T-cell (primary cell): ENCODE results near the gene RNF215. TPM values are rescaled to one million over a fixed set of nuclear protein-coding genes. Genes with fewer than 3 reads are reported as not detected.

Source experiments
- ATAC-seq, 4 experiments: fragments of 200-7000 bp in 3 of 4; fragments of 150-1000 bp in 1 of 4; cut with Tn5 transposase; replicated peaks in 1 of 4; 1 replicate in 3 of 4; 2 replicates in 1 of 4; pipeline ENCODE4 v1.10.0; 2021; ENCODE audit warnings: moderate library complexity in 3 of 4, mild to moderate bottlenecking in 2 of 4, moderate number of reproducible peaks in 1 of 4
- CTCF ChIA-PET, 2 donors: fragments of 300-600 bp; sonication (Branson Sonifier 250); formaldehyde crosslinking; loops; one replicate each; lab custom pipeline; 2022; ENCODE audit warnings: antibody characterized with exemption in 2 of 2; lab: Charles Lee
- POLR2A ChIA-PET, 2 donors: fragments of 300-600 bp; sonication (Branson Sonifier 250); formaldehyde crosslinking; loops; one replicate each; lab custom pipeline; 2022; ENCODE audit warnings: antibody characterized with exemption in 2 of 2; lab: Charles Lee
- DNase-seq, 35 experiments: peaks; one replicate each; pipeline versions ENCODE4 v3.0.0 to v3.0.0-alpha.2; 2013 to 2023
- H3K27ac ChIP-seq: one replicate; pipeline ENCODE4 v1.5.1; 2013; ENCODE audit warnings: low read length
- H3K27me3 ChIP-seq, 2 experiments: replicated peaks in 1 of 2; 1 replicate in 1 of 2; 2 replicates in 1 of 2; pipeline versions ENCODE4 v1.6.1 to v1.7.0; 2013; ENCODE audit warnings: low read length in 1 of 2, mixed read lengths in 1 of 2; ENCODE audit not compliant: control insufficient read depth in 2 of 2, insufficient read depth in 2 of 2; ENCODE audit errors: extremely low read depth in 1 of 2
- H3K36me3 ChIP-seq, 2 donors: 1 replicate in 1 of 2; 2 replicates in 1 of 2; pipeline versions ENCODE4 v1.6.1 to v1.7.0; 2013; ENCODE audit warnings: low read length in 1 of 2; ENCODE audit not compliant: control insufficient read depth in 2 of 2, insufficient read depth in 1 of 2; ENCODE audit errors: extremely low read depth in 1 of 2
- H3K4me1 ChIP-seq, 2 experiments: 1 replicate in 1 of 2; 2 replicates in 1 of 2; pipeline versions ENCODE4 v1.6.1 to v1.7.0; 2013; ENCODE audit warnings: low read length in 2 of 2, mixed read lengths in 1 of 2; ENCODE audit not compliant: insufficient read depth in 2 of 2, control insufficient read depth in 1 of 2; ENCODE audit errors: extremely low read depth in 1 of 2
- H3K4me3 ChIP-seq, 2 donors: 1 replicate in 1 of 2; 2 replicates in 1 of 2; pipeline versions ENCODE4 v1.5.1 to v1.7.0; 2013; ENCODE audit warnings: mild to moderate bottlenecking in 2 of 2, low read length in 1 of 2, moderate library complexity in 1 of 2; ENCODE audit not compliant: control insufficient read depth in 1 of 2; ENCODE audit errors: extremely low read depth in 1 of 2
- H3K9me3 ChIP-seq: 2 replicates; pipeline ENCODE4 v1.7.0; 2013
- H3K27ac Mint-ChIP-seq, 2 donors: one replicate each; pipeline ENCODE4 v1.8.0; 2020 to 2021; ENCODE audit warnings: mild to moderate bottlenecking in 2 of 2, mixed read lengths in 2 of 2
- H3K27me3 Mint-ChIP-seq, 2 donors: one replicate each; pipeline ENCODE4 v1.8.0; 2021 to 2022; ENCODE audit warnings: mixed read lengths in 2 of 2
- H3K36me3 Mint-ChIP-seq: one replicate; pipeline ENCODE4 v1.8.0; 2021; ENCODE audit warnings: mixed read lengths
- H3K4me1 Mint-ChIP-seq, 3 donors: one replicate each; pipeline ENCODE4 v1.8.0; 2020 to 2022; ENCODE audit warnings: mixed read lengths in 3 of 3, mild to moderate bottlenecking in 1 of 3
- H3K4me3 Mint-ChIP-seq, 3 donors: one replicate each; pipeline ENCODE4 v1.8.0; 2020 to 2022; ENCODE audit warnings: mild to moderate bottlenecking in 3 of 3, mixed read lengths in 3 of 3, moderate library complexity in 3 of 3
- H3K9me3 Mint-ChIP-seq, 3 donors: one replicate each; pipeline ENCODE4 v1.8.0; 2020 to 2022; ENCODE audit warnings: mixed read lengths in 3 of 3
- WGBS: methylation state at CpG from one replicate; pipeline ENCODE4 v1.1.5; 2013; ENCODE audit warnings: missing lambda C conversion rate; ENCODE audit not compliant: insufficient coverage; 5-methylcytosine and 5-hydroxymethylcytosine counted together
- total RNA-seq, 35 experiments: library from RNA in 6 of 35; stranded (reverse) in 6 of 35; fragments of 120-200 nt in 1 of 35; gene quantifications; one replicate each; pipeline versions ENCODE4 v1.2.1 to v1.2.4 and lab custom pipeline; 2013 to 2026

The RNF215 gene
- total RNA-seq, 5 donors from 2014 or later (not counting 1 experiment from before 2014, with no cell fraction given) = 6.2 to 8.4 (median 6.3) TPM

- POLR2A ChIA-PET = interaction anchor here (0.6 to 4.3 kb wide), 15 partner anchors 9 to 303 kb away, joined by 3 to 21 read pairs (median 5); partner anchors contain the start of gene SEC14L2 (in 2 of the 2)
- peaks cover 4 to 18% of the 10 kb centered on the region in 2 donors for H3K36me3 ChIP-seq
- H3K9me3 ChIP-seq = no peaks in the 10 kb centered on the region
- peak overlapping the region; percentile 92 to 97 (median 95) for H3K4me3 Mint-ChIP-seq
- peaks cover 16 to 52% of the 10 kb centered on the region in 2 experiments for H3K4me1 ChIP-seq
- peak overlapping the region; percentile 86 for H3K27ac ChIP-seq
- peak in 11 of 35 experiments; percentile 4 to 55 (median 27) for DNase-seq
- peaks cover 55 to 61% (median 56%) of the 10 kb centered on the region in 3 donors for H3K4me1 Mint-ChIP-seq
- H3K27ac Mint-ChIP-seq = peak overlapping the region; percentile 96 to 99
- no peaks in the 10 kb centered on the region for H3K27me3 Mint-ChIP-seq
- H3K36me3 Mint-ChIP-seq = peaks cover 22% of the 10 kb centered on the region
- H3K27me3 ChIP-seq = no peaks in the 10 kb centered on the region
- under 1% methylated on average over 41 of the region's 45 CpGs for WGBS
- CTCF ChIA-PET = interaction anchor here (0.6 to 2.7 kb wide), 20 partner anchors 9 to 867 kb away, joined by 3 to 12 read pairs (median 6); partner anchors contain the start of genes CASTOR1 (in 1 of the 2), CCDC157 (in 1 of the 2), SEC14L2 (in 1 of the 2) and SF3A1 (in 1 of the 2)
- H3K4me3 ChIP-seq = peak overlapping the region; percentile 65 to 77
- peak in 3 of 4 experiments; percentile 1 to 17 (median 3) for ATAC-seq
- no peaks in the 10 kb centered on the region for H3K9me3 Mint-ChIP-seq
Measured at GRCh38 chr22:30423301-30423958, 36.2 kb upstream of the RNF215 start.

- WGBS = 53% methylated on average over 15 of the region's 18 CpGs
- no peaks in the 10 kb centered on the region for H3K27me3 Mint-ChIP-seq
- Histone ChIP-seq H3K4me1 (peaks cover 16 to 52% of the 10 kb centered on the region in 2 experiments), H3K4me3 (peak overlapping the region; percentile 65 to 77), H3K27ac (peak overlapping the region; percentile 86), H3K9me3 (no peaks in the 10 kb centered on the region), H3K36me3 (peaks cover 3 to 18% of the 10 kb centered on the region in 2 donors), H3K27me3 (no peaks in the 10 kb centered on the region)
- ATAC-seq (no peak), DNase-seq (peak in 2 of 35 experiments; percentile 36 to 40)
- CTCF ChIA-PET = interaction anchor here in 1 of 2 donors (1.2 to 1.3 kb wide), 3 partner anchors 35 to 134 kb away, joined by 3 to 9 read pairs (median 6); partner anchors contain the start of genes CASTOR1 and TBC1D10A
- POLR2A ChIA-PET = interaction anchor here (0.6 to 4.3 kb wide), 11 partner anchors 8 to 26 kb away, joined by 3 to 21 read pairs (median 5); partner anchors contain the start of gene SEC14L2 (in 2 of the 2)
- H3K9me3 Mint-ChIP-seq = no peaks in the 10 kb centered on the region
- peaks cover 55 to 61% (median 56%) of the 10 kb centered on the region in 3 donors for H3K4me1 Mint-ChIP-seq
- peaks cover 22% of the 10 kb centered on the region for H3K36me3 Mint-ChIP-seq
- peak overlapping the region; percentile 84 to 99 for H3K27ac Mint-ChIP-seq
- H3K4me3 Mint-ChIP-seq = peak overlapping the region; percentile 92 to 97 (median 95)
Measured at GRCh38 chr22:30422481-30423300, 35.5 kb upstream of the RNF215 start.

- no peak for DNase-seq
- peaks cover 48 to 56% (median 49%) of the 10 kb centered on the region in 3 donors for H3K4me1 Mint-ChIP-seq
- Histone ChIP-seq H3K36me3 (peaks cover 3 to 25% of the 10 kb centered on the region in 2 donors), H3K9me3 (no peaks in the 10 kb centered on the region), H3K4me1 (peaks cover 14 to 47% of the 10 kb centered on the region in 2 experiments), H3K27ac (no peak overlapping the region), H3K4me3 (no peak overlapping the region), H3K27me3 (no peaks in the 10 kb centered on the region)
- H3K27ac Mint-ChIP-seq = peak overlapping the region; percentile 84 to 99
- H3K4me3 Mint-ChIP-seq = peak overlapping the region; percentile 92 to 97 (median 95)
- peaks cover 30% of the 10 kb centered on the region for H3K36me3 Mint-ChIP-seq
- no peaks in the 10 kb centered on the region for H3K9me3 Mint-ChIP-seq
- POLR2A ChIA-PET = interaction anchor here (0.6 to 4.3 kb wide), 6 partner anchors 9 to 25 kb away, joined by 3 to 14 read pairs (median 4); partner anchors contain the start of gene SEC14L2 (in 1 of the 2)
- no peaks in the 10 kb centered on the region for H3K27me3 Mint-ChIP-seq
- ATAC-seq = no peak
- 83% methylated on average over 4 of the region's 8 CpGs for WGBS
- CTCF ChIA-PET = interaction anchor here in 1 of 2 donors (0.5 to 1.2 kb wide), 3 partner anchors 9 to 133 kb away, joined by 3 read pairs; partner anchors contain the start of gene CASTOR1
Measured at GRCh38 chr22:30421695-30422480, 34.7 kb upstream of the RNF215 start.

GRCh38 chr22:30420347-30421125, 33.3 kb upstream of the RNF215 start:
- Histone ChIP-seq H3K4me3 (no peak overlapping the region), H3K4me1 (peaks cover 12 to 34% of the 10 kb centered on the region in 2 experiments), H3K9me3 (no peaks in the 10 kb centered on the region), H3K36me3 (peaks cover 3 to 34% of the 10 kb centered on the region in 2 donors), H3K27me3 (no peaks in the 10 kb centered on the region), H3K27ac (no peak overlapping the region)
- 83% methylated on average over 3 of the region's 6 CpGs for WGBS
- H3K27ac Mint-ChIP-seq = no peak overlapping the region
- no peak for ATAC-seq
- H3K36me3 Mint-ChIP-seq = peaks cover 43% of the 10 kb centered on the region
- no peaks in the 10 kb centered on the region for H3K27me3 Mint-ChIP-seq
- H3K4me1 Mint-ChIP-seq = peaks cover 40 to 47% (median 42%) of the 10 kb centered on the region in 3 donors
- no peak for DNase-seq
- H3K9me3 Mint-ChIP-seq = no peaks in the 10 kb centered on the region
- ChIA-PET CTCF (interaction anchor here in 1 of 2 donors (1.1 kb wide), 1 partner anchor 64 kb away, joined by 3 read pairs; no protein-coding TSS in a partner anchor), POLR2A (interaction anchor here in 1 of 2 donors (0.6 to 4.3 kb wide), 2 partner anchors 9 to 24 kb away, joined by 10 to 14 read pairs; partner anchors contain the start of gene SEC14L2)
- H3K4me3 Mint-ChIP-seq = no peak overlapping the region

GRCh38 chr22:30416837-30417236, 29.6 kb upstream of the RNF215 start:
- no peak for ATAC-seq
- Histone ChIP-seq H3K9me3 (no peaks in the 10 kb centered on the region), H3K36me3 (peaks cover 3 to 36% of the 10 kb centered on the region in 2 donors), H3K27ac (no peak overlapping the region), H3K27me3 (no peaks in the 10 kb centered on the region), H3K4me1 (peaks cover 16 to 26% of the 10 kb centered on the region in 2 experiments), H3K4me3 (no peak overlapping the region)
- no peak overlapping the region for H3K27ac Mint-ChIP-seq
- peaks cover 38 to 44% (median 40%) of the 10 kb centered on the region in 3 donors for H3K4me1 Mint-ChIP-seq
- DNase-seq = no peak
- WGBS = no CpG with 5 or more reads among the region's 1 CpG
- no peak overlapping the region for H3K4me3 Mint-ChIP-seq
- H3K9me3 Mint-ChIP-seq = no peaks in the 10 kb centered on the region
- ChIA-PET POLR2A (no interaction called here), CTCF (no interaction called here)
- H3K27me3 Mint-ChIP-seq = no peaks in the 10 kb centered on the region
- peaks cover 49% of the 10 kb centered on the region for H3K36me3 Mint-ChIP-seq
